ENCODE measurements around the gene DNAAF9. TPM values are rescaled to one million over a fixed set of nuclear protein-coding genes. Genes with fewer than 3 reads are reported as not detected.

DNAAF9 gene
- total RNA-seq, 1 experiment from 2014 or later, result 2.3 TPM

GRCh38 chr20:3374296-3374695 is 33.2 kb downstream of the DNAAF9 start:
- Histone ChIP-seq H3K36me3 (ENCODE audit: low read depth, low read length) (peaks cover 5% of the 10 kb centered on the region; the same call in 1 of the 2 replicates), H2AFZ (ENCODE audit: low read length) (no peak overlapping the region), H3K27me3 (ENCODE audit: low read length) (no peaks in the 10 kb centered on the region), H3K4me2 (ENCODE audit: low read length) (no peak overlapping the region), H3F3A (ENCODE audit: low read length, unreplicated experiment) (no peaks in the 10 kb centered on the region), H3K9ac (ENCODE audit: low read length) (no peak overlapping the region), H3K27ac (ENCODE audit: low read length) (no peak overlapping the region), H3K9me2 (replicated peaks; ENCODE audit: low read length) (no peaks in the 10 kb centered on the region), H3K4me1 (ENCODE audit: insufficient read depth, low read length) (no peaks in the 10 kb centered on the region), H3K9me3 (ENCODE audit: low read length) (no peaks in the 10 kb centered on the region), H3K79me2 (ENCODE audit: low read length) (no peaks in the 10 kb centered on the region), H3K4me3 (ENCODE audit: low read length) (no peak overlapping the region), H4K20me1 (ENCODE audit: low read length) (no peaks in the 10 kb centered on the region)
- TF ChIP-seq CTCF (conservative IDR thresholded peaks at IDR 0.05; ENCODE audit: low read depth, low read length) (no peak), EZH2phosphoT487 (IDR thresholded peaks at IDR 0.05; ENCODE audit: borderline replicate concordance, low read length) (no peak), EZH2 (IDR thresholded peaks at IDR 0.05; ENCODE audit: low read length, unreplicated experiment) (no peak)
- BruUV-seq (replicated peaks), result no TSS peak
- POLR2A ChIA-PET (ENCODE audit: unreplicated experiment), result no interaction called here
- ATAC-seq (no peak), DNase-seq (no peak)
- intact Hi-C loops (cut with micrococcal nuclease), result no loop called here
- CTCF ChIA-PET, result no interaction called here

GRCh38 chr20:3371754-3372153 is 35.7 kb downstream of the DNAAF9 start:
- Histone ChIP-seq H3K79me2 (ENCODE audit: low read length) (no peaks in the 10 kb centered on the region), H3K4me2 (ENCODE audit: low read length) (no peak overlapping the region), H2AFZ (ENCODE audit: low read length) (no peak overlapping the region), H3K9me2 (replicated peaks; ENCODE audit: low read length) (no peaks in the 10 kb centered on the region), H3K9ac (ENCODE audit: low read length) (no peak overlapping the region), H4K20me1 (ENCODE audit: low read length) (no peaks in the 10 kb centered on the region), H3K9me3 (ENCODE audit: low read length) (no peaks in the 10 kb centered on the region), H3K4me1 (ENCODE audit: insufficient read depth, low read length) (no peaks in the 10 kb centered on the region), H3K27ac (ENCODE audit: low read length) (no peak overlapping the region), H3K27me3 (ENCODE audit: low read length) (no peaks in the 10 kb centered on the region), H3F3A (ENCODE audit: low read length, unreplicated experiment) (no peaks in the 10 kb centered on the region), H3K36me3 (ENCODE audit: low read depth, low read length) (peaks cover 5% of the 10 kb centered on the region; the same call in 1 of the 2 replicates), H3K4me3 (ENCODE audit: low read length) (no peak overlapping the region)
- no peak for ATAC-seq
- intact Hi-C loops (cut with micrococcal nuclease), result no loop called here
- ChIA-PET POLR2A (ENCODE audit: unreplicated experiment) (no interaction called here), CTCF (no interaction called here)
- no TSS peak for BruUV-seq (replicated peaks)
- DNase-seq, result no peak
- TF ChIP-seq EZH2 (IDR thresholded peaks at IDR 0.05; ENCODE audit: low read length, unreplicated experiment) (no peak), CTCF (conservative IDR thresholded peaks at IDR 0.05; ENCODE audit: low read depth, low read length) (no peak), EZH2phosphoT487 (IDR thresholded peaks at IDR 0.05; ENCODE audit: borderline replicate concordance, low read length) (no peak)

GRCh38 chr20:3367089-3367488 is 40.4 kb downstream of the DNAAF9 start:
- POLR2A ChIA-PET (ENCODE audit: unreplicated experiment), result no interaction called here
- no peak for TF ChIP-seq EZH2 (IDR thresholded peaks at IDR 0.05; ENCODE audit: low read length, unreplicated experiment)
- TF ChIP-seq CTCF (conservative IDR thresholded peaks at IDR 0.05; ENCODE audit: low read depth, low read length), result no peak
- TF ChIP-seq EZH2phosphoT487 (IDR thresholded peaks at IDR 0.05; ENCODE audit: borderline replicate concordance, low read length), result no peak
- BruUV-seq (replicated peaks), result no TSS peak

More at GRCh38 chr20:3367089-3367488, 40.4 kb downstream of the DNAAF9 start:
- ATAC-seq (no peak), DNase-seq (no peak)
- Histone ChIP-seq H3K79me2 (ENCODE audit: low read length) (no peaks in the 10 kb centered on the region), H3K36me3 (ENCODE audit: low read depth, low read length) (peaks cover 3% of the 10 kb centered on the region; the same call in 1 of the 2 replicates), H3K9me2 (replicated peaks; ENCODE audit: low read length) (no peaks in the 10 kb centered on the region), H3K4me1 (ENCODE audit: insufficient read depth, low read length) (no peaks in the 10 kb centered on the region), H3K9ac (ENCODE audit: low read length) (no peak overlapping the region), H3K4me3 (ENCODE audit: low read length) (no peak overlapping the region), H3K27ac (ENCODE audit: low read length) (no peak overlapping the region), H3K4me2 (ENCODE audit: low read length) (no peak overlapping the region), H4K20me1 (ENCODE audit: low read length) (no peaks in the 10 kb centered on the region), H3K27me3 (ENCODE audit: low read length) (no peaks in the 10 kb centered on the region), H2AFZ (ENCODE audit: low read length) (no peak overlapping the region), H3K9me3 (ENCODE audit: low read length) (no peaks in the 10 kb centered on the region), H3F3A (ENCODE audit: low read length, unreplicated experiment) (no peaks in the 10 kb centered on the region)
- intact Hi-C loops (cut with micrococcal nuclease), result no loop called here
- CTCF ChIA-PET, result no interaction called here

Measured in PC-3 (cell line).